GM12891 (cell line): ENCODE results near the gene CFD.
"Not testable (repeated sequence)": the region's sequence is repeated elsewhere in the genome, so short reads cannot be mapped to it uniquely, and the experiment has no call there.

Experiments
- DNase-seq: peaks from one replicate; pipeline ENCODE4 v3.0.0; 2011; ENCODE audit warnings: low spot score; ENCODE audit not compliant: insufficient read length
- FAIRE-seq: peaks from 2 replicates; lab custom pipeline; 2011; peaks lifted over from hg19 to GRCh38; lab: Jason Lieb, UNC
- PAX5 ChIP-seq: IDR thresholded peaks from 2 replicates; pipeline ENCODE4 v1.6.1; 2011; ENCODE audit warnings: low read length, moderate library complexity, mild to moderate bottlenecking; ENCODE audit not compliant: insufficient read depth, severe bottlenecking
- POLR2A ChIP-seq: IDR thresholded peaks from 2 replicates; pipeline ENCODE4 v1.6.1; 2011; ENCODE audit warnings: low read depth, low read length, control low read depth
- POLR2AphosphoS5 ChIP-seq: IDR thresholded peaks from 2 replicates; pipeline ENCODE4 v1.6.1; 2011; ENCODE audit warnings: low read depth, low read length, control low read depth
- POU2F2 ChIP-seq: IDR thresholded peaks from 2 replicates; pipeline ENCODE4 v1.6.1; 2011; ENCODE audit warnings: low read depth, mild to moderate bottlenecking, control low read depth, low read length, moderate library complexity
- SPI1 ChIP-seq: IDR thresholded peaks from 2 replicates; pipeline ENCODE4 v1.6.1; 2011; ENCODE audit warnings: low read depth, low read length, control low read depth
- TAF1 ChIP-seq: IDR thresholded peaks from 2 replicates; pipeline ENCODE4 v1.6.1; 2011; ENCODE audit warnings: low read depth, low read length, control low read depth

The CFD gene

DNA sequence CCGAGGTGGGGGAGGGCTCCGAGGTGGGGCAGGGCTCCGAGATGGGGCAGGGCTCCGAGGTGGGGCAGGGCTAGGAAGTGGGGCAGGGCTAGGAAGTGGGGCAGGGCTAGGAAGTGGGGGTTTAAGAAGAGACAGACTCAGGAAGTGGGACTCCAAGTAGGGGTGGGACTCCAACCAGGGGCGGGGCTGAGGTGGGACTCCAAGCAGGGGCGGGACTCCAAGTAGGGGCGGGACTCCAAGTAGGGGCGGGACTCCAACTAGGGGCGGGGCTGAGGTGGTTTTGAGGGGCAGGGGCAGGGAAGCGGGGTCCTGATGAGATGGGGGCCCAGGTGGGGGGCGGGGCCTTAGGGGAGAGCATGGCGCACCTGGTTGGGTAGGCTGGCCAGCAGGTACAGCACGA lies 13.6 kb downstream of the CFD start:
- TF ChIP-seq TAF1, result no peak
- TF ChIP-seq SPI1, result no peak
- FAIRE-seq (peak; percentile 41), DNase-seq (peak; percentile 86)

GRCh38 chr19:873561-874041 lies 14.1 kb downstream of the CFD start:
- FAIRE-seq (peak; percentile 13), DNase-seq (no peak)
- TF ChIP-seq SPI1 (no peak), PAX5 (no peak), POU2F2 (no peak), POLR2A (no peak), POLR2AphosphoS5 (no peak), TAF1 (no peak)

DNA sequence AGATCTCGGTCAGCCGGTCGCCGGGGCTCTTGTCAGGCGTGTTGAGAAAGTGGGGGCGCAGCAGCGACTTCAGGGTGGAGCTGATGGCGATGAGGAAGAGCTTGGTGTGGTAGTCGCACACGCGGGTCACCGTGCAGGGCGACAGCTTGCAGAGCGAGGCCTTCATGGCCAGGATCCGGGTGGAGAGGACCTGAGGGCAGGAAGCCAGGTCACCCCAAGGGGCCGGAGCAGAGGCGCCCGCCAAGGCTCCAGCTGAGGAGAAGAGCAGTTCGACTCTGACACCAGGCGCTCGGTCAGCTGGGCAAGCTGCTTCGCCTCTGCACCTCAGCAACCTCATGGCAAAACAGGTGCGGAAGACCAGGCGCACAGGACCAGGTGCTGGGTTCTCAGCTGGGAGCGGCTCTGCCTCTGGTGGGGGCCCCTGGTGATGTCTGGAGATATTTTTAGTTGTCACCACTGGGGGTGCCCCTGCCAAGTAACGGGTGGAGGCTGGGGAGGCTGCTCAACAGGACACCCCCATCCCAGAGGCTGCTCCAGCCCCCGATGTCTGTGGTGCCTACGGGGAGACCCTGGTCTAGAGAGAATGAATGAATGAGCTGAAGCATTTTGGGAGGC lies 15.9 kb downstream of the CFD start:
- no peak for TF ChIP-seq TAF1
- TF ChIP-seq PAX5, result no peak
- TF ChIP-seq SPI1, result no peak
- no peak for TF ChIP-seq POLR2A
- TF ChIP-seq POU2F2, result no peak
- TF ChIP-seq POLR2AphosphoS5, result no peak
- no peak for DNase-seq
- FAIRE-seq, result no peak

DNA sequence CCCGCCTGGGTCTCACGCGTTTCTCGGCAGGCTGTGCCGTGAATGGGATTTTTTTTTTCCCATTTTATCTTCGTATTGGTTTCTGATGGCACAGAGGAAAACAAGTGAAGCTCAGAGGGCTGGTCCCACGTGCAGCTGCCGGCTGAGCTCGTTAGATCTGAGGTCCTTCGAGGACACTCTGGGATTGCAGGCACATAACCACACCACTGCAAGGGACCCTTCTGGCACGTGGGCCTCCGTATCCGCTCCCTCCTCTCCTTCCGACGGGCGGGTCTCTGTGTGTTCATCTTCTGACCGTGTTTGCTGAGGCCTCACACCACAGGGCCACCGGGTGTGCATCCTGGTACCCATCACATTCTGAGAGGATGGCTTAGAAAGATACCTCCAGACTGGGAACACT lies 16.6 kb downstream of the CFD start:
- DNase-seq (no peak), FAIRE-seq (no peak)
- TF ChIP-seq TAF1 (no peak), POU2F2 (no peak), PAX5 (no peak), SPI1 (no peak), POLR2A (no peak), POLR2AphosphoS5 (no peak)

GRCh38 chr19:876780-877314 lies 17.4 kb downstream of the CFD start:
- TF ChIP-seq POU2F2 (no peak), POLR2AphosphoS5 (no peak), PAX5 (no peak), SPI1 (no peak), TAF1 (no peak), POLR2A (no peak)
- DNase-seq (no peak), FAIRE-seq (no peak)

GRCh38 chr19:877992-878660 lies 18.7 kb downstream of the CFD start:
- not testable (repeated sequence) for FAIRE-seq, DNase-seq

DNA sequence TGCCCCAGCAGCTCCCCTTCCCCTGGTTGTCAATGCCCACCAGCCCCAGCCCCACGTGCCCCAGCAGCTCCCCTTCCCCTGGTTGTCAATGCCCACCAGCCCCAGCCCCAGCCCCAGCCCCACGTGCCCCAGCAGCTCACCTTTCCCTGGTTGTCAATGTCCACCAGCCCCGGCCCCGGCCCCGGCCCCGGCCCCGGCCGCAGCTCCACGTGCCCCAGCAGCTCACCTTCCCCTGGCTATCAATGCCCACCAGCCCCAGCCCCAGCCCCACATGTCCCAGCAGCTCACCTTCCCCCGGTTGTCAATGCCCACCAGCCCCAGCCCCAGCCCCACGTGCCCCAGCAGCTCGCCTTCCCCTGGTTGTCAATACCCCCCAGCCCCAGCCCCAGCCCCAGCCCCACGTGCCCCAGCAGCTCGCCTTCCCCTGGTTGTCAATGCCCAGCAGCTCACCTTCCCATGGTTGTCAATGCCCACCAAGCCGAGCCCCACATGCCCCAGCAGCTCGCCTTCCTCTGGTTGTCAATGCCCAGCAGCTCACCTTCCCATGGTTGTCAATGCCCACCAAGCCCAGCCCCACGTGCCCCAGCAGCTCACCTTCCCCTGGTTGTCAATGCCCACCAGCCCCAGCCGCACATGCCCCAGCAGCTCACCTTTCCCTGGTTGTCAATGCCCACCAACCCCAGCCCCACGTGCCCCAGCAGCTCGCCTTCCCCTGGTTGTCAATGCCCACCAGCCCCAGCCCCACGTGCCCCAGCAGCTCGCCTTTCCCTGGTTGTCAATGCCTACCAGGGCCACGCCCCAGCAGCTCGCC lies 19.5 kb downstream of the CFD start:
- not testable (repeated sequence) for DNase-seq
- peak; percentile 35 for FAIRE-seq

DNA sequence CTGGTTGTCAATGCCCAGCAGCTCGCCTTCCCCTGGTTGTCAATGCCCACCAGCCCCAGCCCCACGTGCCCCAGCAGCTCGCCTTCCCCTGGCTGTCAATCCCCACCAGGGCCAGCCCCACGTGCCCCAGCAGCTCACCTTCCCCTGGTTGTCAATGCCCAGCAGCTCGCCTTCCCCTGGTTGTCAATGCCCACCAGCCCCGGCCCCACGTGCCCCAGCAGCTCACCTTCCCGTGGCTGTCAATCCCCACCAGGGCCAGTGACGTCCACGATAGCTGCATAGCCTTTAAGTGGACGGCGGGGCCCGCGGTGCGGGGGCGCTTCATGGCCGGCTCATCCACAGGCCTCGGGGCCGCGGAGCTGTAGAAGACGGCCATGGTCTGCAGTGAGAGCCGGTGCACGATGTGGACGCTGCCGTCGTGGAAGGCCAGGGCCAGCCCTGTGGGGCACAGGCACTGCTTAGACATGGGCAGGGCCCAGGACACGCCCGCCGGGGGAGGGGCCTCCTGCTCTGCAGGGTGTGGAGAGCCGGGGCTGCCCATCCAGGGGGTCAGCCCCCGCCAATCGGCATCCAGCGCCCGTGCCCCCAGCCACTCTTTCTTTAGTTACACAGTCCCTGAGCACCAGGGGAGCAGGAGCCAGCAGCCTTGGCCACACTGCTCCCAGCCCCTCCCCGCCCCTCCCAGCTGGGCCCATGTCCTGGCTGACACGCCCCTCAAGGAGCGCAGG lies 20.4 kb downstream of the CFD start:
- DNase-seq (no peak), FAIRE-seq (peak; percentile 60)
- no peak for TF ChIP-seq POU2F2
- TF ChIP-seq TAF1, result no peak
- TF ChIP-seq POLR2AphosphoS5, result no peak
- no peak for TF ChIP-seq SPI1
- no peak for TF ChIP-seq POLR2A
- TF ChIP-seq PAX5, result no peak

DNA sequence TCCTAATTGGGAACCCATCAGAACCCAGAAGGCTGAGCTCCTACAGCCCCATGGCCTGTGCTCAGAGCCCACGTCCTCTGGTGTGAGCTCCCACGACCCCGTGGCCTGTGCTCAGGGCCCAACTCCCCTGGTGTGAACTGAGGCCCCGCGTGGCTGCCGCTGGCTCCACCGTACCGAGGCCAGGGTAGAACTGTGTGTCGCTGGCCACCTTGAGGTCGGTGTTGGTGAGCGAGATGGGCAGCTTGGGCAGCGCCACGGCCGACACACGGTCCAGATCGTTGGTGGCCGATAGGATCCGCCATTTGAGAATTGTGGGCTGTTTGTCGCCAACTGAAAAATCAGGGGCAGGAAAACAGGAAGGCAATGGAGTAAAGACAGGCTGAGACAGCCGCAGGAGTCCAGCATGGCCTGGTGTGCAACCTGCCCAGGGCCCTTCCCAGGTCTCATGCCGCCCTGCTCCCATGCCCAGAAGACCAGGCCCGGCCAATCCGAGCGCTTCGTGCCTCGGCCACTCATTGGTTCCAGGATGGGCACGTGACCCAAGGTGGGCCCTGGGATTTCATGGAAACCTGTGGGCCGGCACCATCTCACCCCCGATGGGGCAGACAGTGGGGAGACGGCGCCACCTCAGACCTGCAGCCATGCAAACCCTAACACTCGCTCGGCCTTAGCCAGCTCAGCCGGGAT lies 22.1 kb downstream of the CFD start:
- no peak for TF ChIP-seq SPI1
- no peak for TF ChIP-seq PAX5
- TF ChIP-seq POLR2AphosphoS5, result no peak
- no peak for TF ChIP-seq TAF1
- TF ChIP-seq POLR2A, result no peak
- no peak for TF ChIP-seq POU2F2
- DNase-seq (no peak), FAIRE-seq (no peak)
